NCI-H187 (cell line): Measurements from ENCODE around the gene PRKCB.

Source experiments
- DNase-seq, 2 experiments: peaks; one replicate each; lab custom pipeline; 2025; lab: John Stamatoyannopoulos, UW

The PRKCB gene

GRCh38 chr16:23968176-23968575 lies 132.4 kb downstream of the PRKCB start:
- no peak for DNase-seq

- no peak for DNase-seq
Observed at GRCh38 chr16:23969468-23970297, 133.9 kb downstream of the PRKCB start.

- DNase-seq: no peak
Observed at GRCh38 chr16:23974223-23974622, 138.4 kb downstream of the PRKCB start.

GRCh38 chr16:23975293-23975692 lies 139.5 kb downstream of the PRKCB start:
- DNase-seq: no peak

- no peak for DNase-seq
Observed at GRCh38 chr16:23976091-23976490, 140.3 kb downstream of the PRKCB start.

GRCh38 chr16:23976524-23976923 lies 140.7 kb downstream of the PRKCB start:
- no peak for DNase-seq

- DNase-seq: no peak
Observed at GRCh38 chr16:23979441-23979840, 143.7 kb downstream of the PRKCB start.

- no peak for DNase-seq
Observed at GRCh38 chr16:23979982-23980381, 144.2 kb downstream of the PRKCB start.

GRCh38 chr16:23981429-23982399 lies 145.9 kb downstream of the PRKCB start:
- DNase-seq: no peak

GRCh38 chr16:23986455-23986854 lies 150.7 kb downstream of the PRKCB start:
- DNase-seq: no peak

- DNase-seq: no peak
Observed at GRCh38 chr16:23987443-23987842, 151.7 kb downstream of the PRKCB start.

- DNase-seq: no peak
Observed at GRCh38 chr16:23990507-23990906, 154.7 kb downstream of the PRKCB start.

- no peak for DNase-seq
Observed at GRCh38 chr16:23991066-23991465, 155.3 kb downstream of the PRKCB start.

- no peak for DNase-seq
Observed at GRCh38 chr16:23994615-23995014, 158.8 kb downstream of the PRKCB start.

GRCh38 chr16:23996258-23996955 lies 160.6 kb downstream of the PRKCB start:
- DNase-seq: no peak

- DNase-seq: no peak
Observed at GRCh38 chr16:23998771-23999170, 163.0 kb downstream of the PRKCB start.

GRCh38 chr16:23999663-24000062 lies 163.9 kb downstream of the PRKCB start:
- DNase-seq: no peak

- no peak for DNase-seq
Observed at GRCh38 chr16:24001710-24002109, 165.9 kb downstream of the PRKCB start.

- no peak for DNase-seq
Observed at GRCh38 chr16:24002619-24003018, 166.8 kb downstream of the PRKCB start.

GRCh38 chr16:24005577-24005976 lies 169.8 kb downstream of the PRKCB start:
- no peak for DNase-seq

GRCh38 chr16:24007391-24007790 lies 171.6 kb downstream of the PRKCB start:
- DNase-seq: no peak

GRCh38 chr16:24007934-24008333 lies 172.2 kb downstream of the PRKCB start:
- no peak for DNase-seq
